Myocyte (in vitro differentiated cells): ENCODE data around the gene RNF115. TPM values are rescaled to one million over a fixed set of nuclear protein-coding genes. Genes with fewer than 3 reads are reported as not detected.
"Not testable (repeated sequence)": the region's sequence is repeated elsewhere in the genome, so short reads cannot be mapped to it uniquely, and the experiment has no call there.

Experiments used
- DNase-seq: peaks from one replicate; pipeline ENCODE4 v3.0.0-alpha.2; 2012; ENCODE audit warnings: low read depth
- total RNA-seq: library from RNA; depleted of rRNA; stranded (reverse); fragments of >200 nt; gene quantifications from 2 replicates; pipeline ENCODE4 v1.2.3, GENCODE V29; 2014

Gene RNF115
- total RNA-seq, 1 donor from 2014 or later: 30.4 TPM

DNA sequence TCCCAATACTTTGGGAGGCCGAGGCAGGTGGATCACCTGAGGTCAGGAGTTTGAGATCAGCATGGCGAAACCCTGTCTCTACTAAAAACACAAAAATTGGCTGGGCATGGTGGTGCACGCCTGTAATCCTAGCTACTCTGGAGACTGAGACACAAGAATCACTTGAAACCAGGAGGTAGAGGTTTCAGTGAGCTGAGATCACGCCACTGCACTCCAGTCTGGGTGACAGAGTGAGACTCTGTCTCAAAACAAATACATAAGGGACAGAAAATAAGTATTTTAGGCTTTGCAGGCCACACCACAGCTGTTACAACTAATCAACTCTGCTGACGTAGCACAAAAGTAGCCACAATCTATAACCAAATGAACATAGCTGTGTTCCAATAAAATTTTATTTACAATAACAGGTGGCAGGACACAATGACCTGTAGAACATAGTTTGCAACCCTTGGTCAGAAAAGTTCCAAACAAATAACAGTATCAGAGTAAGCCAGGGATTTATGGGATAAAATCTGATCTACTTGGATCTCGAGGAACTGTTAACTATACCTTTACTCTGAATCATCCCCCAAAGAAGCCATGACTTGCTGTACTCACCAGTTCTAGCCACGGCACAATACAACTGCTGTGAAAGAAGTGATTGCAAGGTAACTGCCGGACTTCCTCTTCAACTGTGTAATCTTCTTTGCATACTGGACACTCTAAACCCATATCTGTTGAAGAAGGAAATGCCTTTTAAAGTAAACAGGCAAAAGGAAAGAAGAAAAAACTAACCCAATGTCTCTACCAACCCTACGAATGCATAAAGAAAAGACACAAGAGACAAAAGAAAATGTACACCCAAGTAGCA lies 76.3 kb downstream of the RNF115 start:
- peak; percentile 7 for DNase-seq

DNA sequence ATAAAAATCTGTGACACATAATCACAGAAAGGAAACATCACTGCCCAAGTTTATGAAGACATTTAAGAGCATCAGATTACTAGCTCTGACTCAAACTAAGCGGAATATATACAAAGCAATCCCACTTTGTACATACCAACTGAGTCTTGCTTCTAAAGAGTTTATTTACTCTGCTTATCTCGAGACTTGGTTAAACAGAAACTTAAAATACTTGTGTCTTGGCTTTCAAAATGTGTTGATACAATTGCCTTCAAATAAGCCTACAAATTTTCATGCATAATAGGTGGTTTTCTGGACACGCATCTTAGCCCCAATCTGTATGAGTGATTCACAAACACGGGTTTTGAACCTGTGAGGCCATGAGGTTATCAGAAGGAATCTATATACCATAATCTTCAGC lies 83.6 kb downstream of the RNF115 start:
- no peak for DNase-seq

DNA sequence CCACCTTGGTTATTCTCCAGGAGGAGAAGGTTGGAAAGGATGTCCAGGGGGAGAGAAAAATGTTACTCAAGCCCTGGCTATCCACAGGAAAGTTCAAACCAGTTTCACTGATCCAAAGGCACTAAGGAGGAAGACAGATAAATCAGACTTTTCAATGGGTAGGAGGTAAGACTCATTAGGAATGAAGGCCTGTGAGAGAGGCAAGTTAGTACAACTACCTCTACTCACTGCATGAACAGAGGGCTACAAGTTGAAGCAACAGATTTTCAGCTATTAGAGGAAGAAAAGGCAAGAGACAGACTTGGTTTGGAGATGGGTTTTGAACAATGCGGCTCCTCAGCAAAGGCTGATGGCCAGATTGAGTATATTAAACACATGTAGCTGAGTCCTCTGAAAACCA lies 87.7 kb downstream of the RNF115 start:
- DNase-seq: no peak

DNA sequence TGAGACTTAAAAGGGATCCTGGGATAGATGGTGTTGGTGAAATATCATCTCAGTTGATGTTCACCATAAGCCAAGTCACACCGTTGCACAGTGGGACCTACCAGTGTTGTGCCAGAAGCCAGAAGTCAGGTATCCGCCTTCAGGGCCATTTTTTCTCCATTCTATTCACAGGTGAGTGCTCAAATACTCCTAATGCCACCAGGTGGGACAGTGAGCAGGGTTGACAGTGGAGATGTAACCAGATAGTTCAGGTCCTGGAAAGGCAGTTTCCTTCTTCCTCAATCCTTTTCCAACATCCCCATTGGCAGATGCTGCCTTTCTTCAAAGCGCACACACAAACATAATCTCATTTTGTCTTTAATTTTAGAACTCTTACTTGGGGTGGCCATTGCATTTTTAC lies 93.0 kb downstream of the RNF115 start:
- DNase-seq: no peak

DNA sequence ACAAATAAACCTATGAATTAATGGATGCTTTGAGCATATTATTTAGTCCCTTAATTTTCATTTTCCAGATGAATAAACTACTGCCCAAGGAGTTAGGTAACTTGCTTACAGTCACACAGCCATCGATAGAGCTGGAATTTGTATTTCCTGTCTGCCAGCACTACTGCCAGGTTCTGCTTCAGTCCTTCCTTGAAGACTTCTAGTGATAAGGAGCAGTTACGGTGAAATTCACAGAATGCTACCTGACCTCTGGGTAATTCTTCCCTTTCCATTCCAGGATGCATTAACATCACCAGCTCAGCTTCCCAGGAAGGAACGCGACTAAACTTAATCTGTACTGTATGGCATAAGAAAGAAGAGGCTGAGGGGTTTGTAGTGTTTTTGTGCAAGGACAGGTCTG lies 93.4 kb downstream of the RNF115 start:
- DNase-seq: no peak

DNA sequence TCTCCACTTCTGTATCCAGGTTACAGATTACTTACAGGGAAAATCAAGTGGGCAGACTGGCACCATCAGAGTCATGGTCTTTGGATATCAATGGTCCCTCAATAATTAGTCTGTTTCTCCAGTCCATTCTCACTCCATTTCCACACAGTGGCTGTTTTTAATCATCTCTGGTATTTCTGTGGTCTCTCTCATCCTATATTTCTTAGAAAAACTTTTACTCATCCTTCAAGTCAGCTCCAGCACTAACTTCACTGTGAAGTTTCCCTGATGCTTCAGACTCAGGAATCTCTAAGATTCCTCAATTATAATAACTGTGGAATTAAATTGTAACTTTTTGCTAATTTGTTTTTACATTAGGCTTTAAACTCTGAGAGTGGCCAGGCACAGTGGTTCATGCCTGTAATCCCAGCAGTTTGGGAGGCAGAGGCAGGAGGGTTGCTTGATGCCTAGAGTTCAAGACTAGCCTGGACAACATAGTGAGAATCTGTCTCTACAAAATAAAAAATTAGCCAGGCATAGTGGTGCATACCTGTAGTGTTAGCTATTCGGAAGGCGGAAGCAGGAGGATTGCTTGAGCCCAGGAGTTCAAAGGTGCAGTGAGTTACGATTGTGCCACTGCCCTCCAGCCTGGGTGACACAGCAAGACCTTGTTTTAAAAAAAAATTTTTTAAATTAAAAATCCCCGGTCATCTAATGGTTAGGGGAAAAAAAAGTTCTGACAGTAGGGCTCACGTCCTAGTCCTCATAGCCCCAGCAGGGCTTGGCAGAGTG lies 94.0 kb downstream of the RNF115 start:
- DNase-seq: no peak

DNA sequence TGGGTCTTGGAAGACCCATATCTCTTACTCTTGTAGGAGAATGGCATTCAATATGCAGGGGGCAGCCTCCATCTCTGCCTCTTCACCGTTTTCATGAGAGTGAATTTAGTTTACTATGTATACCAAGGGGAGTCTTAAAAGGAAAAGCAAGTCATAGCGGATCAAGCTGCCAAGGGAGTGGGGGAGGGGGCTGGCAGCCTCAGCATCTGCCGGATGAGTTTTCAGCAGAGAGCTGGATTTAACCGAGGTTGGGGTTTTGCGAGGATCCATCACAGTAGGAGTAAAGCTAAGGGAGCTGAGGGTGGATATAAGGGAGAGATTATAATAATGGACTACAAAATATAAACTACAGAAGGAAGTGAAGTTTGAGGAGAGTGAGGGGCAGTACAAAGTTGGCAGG lies 94.7 kb downstream of the RNF115 start:
- DNase-seq: no peak

DNA sequence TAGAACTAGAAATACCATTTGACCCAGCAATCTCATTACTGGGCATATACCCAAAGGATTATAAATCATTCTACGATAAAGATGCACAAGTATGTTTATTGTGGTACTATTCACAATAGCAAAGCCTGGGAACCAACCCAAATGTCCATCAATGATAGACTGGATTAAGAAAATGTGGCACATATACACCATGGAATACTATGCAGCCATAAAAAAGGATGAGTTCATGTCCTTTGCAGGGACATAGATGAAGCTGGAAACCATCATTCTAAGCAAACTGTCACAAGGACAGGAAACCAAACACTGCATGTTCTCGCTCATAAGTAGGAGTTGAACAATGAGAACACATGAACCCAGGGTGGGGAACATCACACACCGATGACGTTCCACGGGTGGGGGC lies 97.7 kb downstream of the RNF115 start:
- not testable (repeated sequence) for DNase-seq

DNA sequence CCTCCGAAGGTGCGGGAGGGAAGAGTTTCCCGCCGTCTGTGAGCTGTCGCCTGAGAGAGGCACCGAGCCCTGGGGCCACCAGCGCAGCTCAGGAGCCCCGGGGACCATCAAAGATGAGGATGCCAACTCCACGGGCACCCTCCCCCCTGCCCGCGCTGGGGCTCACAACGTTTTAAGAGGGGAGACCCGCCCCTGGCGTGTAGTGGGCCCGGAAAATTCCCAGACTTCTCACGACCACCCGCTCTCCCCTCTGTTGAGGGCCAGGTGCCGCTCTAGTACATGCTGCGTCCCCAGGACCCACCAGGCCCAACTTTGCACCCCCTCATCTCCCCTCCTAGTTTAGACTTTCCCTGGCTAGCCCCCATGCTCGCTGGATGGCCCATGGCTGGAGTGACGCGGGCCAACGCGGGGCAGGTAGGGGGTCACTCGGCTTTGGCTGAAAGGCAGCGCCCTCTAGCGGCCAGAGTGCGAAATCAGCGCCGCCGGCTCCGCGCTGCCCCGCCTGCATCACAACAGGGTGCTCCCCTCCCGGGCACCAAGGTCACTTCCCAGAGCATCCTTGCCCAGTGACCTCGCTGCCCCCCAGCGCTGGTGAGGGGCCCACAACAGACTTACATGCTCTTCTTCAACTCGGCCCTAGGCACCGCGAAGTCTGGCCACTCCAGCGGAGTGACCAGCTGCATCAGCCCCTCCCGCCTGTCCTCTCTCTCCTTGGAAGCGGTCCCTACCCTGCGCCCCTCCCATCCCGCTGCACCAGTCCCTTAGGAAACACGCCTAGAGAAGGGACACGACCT lies 102.8 kb downstream of the RNF115 start:
- peak; percentile 73 for DNase-seq

DNA sequence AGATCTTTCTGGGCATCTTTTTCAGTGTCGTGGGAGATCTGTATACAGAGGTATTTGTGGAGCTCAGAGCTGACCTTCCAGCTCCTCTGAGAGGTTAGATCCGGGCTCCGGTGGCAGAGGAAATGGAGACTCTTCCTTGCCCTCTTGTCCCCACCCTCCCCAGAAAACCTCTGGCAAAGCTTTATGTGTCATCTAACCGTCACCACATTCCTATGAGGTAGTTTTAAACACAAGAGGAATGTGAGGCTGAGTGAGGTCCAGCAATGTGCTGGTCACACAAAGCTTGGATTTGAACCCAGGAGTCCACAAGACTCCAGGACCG lies 103.4 kb downstream of the RNF115 start:
- peak; percentile 71 for DNase-seq

DNA sequence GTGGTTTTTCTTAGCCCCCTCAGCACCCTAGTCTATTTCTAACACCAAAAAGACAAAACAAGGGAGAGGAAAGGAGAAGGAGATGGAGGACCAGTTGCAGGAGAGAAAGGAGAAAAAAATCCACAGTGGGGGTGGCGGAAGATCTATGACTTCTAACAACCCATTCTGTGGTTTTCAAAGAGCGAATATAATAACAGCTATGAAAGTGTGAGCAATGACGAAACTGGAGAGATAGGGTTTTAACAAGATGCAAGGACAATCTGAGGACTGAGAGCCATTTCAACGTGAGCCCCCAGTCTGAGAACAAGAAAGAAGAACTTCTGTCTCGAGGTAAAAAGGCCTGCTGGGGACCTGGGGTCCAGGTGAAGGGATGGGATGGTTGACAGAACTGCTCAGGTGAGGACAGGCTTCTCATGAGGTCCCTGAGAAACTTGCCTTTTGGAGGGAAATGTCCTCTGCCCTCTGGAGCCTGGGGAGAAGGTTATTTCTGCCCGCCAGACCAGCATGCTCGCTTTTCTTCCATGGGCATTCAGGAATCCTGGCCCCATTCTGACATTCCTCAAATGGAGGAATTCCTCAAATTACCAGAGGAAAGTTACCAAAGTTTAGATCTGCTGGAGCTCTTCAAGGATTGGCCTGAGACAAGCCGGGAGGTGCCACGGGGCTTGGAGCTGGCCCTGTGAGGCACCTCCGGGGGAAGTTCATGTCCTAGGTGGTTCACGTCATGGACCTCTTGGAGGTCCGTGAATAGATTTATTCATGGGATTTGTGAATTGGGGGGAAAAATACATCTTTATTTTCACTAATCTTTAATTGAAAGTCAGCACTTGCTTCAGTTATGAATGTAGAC lies 104.4 kb downstream of the RNF115 start, which contains the start of gene CD160:
TSS of gene CD160 (plus strand) at position 270 of the 850 bp plus-strand sequence. CDS start 8,829 bp downstream, outside the sequence.
- DNase-seq: no peak

DNA sequence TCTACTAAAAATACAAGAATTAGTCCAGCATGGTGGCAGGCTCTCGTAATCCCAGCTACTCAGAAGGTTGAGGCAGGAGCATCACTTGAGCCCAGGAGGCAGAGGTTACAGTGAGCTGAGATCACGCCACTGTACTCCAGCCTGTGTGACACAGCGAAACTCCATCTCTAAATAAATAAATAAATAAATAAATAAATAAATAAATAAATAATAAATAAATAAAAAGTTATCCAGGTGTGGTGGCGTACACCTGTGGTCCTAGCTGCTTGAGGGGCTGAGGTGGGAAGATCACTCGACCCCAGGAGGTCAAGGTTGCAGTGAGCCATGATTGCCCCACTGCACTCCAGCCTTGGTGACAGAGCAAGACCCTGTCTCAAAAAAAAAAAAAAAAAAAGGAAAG lies 105.4 kb downstream of the RNF115 start:
- not testable (repeated sequence) for DNase-seq

DNA sequence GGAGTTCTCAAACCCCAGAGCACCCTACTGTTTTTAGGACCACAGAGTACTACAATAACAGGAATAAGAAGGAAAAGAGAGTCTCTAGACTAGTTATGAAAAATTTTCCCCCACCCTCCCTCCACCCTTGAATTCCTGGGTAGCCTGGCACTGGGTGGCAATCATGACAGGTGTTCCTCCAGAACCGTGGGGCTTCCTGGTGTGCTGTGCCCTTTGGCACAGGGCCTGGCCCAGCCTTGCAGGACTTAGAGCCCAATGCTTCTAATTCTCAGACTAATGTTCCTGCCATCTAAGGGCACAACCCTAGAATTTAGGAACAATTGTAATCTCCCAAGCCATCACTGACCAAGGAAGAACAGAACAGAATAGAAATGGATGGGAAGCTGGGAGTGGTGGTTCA lies 106.1 kb downstream of the RNF115 start:
- peak; percentile 53 for DNase-seq

DNA sequence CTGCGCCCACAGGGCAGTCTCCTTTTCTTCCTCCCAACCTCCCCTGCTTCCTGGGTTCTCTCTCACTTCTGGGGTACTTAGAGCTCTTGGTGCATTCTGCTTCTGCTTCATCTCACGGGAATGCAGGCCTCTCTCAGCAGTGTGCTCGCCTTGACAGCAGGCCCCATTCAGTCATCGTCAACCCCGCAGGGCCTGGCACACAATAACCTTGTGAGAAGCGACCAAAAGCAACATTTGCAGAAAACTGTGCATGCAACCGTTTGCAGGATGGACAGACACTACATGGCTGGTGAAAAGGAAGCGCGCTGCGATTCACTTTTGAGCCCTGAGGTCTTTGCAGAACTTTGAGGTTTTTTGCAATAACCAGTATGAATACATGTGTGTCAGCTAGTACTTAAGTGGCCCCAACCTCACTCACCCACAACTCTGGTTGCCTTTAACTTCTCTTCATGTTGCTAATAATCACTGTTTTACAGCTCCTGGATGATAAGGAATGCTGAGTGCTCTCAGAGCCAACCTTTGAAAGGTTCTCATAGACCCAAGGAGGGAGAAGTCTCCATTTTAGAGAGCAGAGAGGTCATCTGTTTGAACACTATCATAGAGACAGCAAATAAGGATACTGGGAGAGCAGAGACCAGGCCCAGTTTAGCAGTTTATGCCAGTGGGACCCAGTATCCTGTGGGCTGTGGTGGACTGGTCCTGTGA lies 107.1 kb downstream of the RNF115 start:
- DNase-seq: no peak

DNA sequence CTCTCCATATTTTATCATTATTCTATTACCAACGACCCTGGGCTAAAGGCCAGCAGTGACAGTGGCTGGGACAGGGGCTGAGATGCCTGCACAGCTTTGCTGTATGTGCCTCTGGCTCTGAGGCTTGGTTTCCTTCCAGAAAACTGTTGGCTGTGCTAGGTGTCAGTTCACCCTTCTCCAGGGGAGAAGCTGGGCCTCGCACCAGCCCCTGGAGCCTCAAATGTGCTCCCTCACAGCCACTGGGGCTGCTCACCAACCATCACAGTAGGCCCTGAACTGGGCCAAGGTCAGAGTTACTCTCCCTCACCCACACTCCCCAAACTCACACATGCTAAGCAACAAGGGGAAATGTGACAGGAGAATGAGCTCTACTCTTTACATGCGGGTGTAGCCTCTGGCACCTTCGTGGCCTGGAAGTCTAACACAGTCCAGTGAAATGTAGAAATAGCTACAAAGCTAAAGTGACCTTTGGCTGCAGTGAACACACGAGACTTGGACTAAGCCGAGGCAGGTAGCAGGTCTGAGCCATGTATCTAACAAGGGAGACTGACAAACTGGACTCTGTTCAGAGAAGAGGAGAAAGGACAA lies 109.3 kb downstream of the RNF115 start:
- DNase-seq: no peak

DNA sequence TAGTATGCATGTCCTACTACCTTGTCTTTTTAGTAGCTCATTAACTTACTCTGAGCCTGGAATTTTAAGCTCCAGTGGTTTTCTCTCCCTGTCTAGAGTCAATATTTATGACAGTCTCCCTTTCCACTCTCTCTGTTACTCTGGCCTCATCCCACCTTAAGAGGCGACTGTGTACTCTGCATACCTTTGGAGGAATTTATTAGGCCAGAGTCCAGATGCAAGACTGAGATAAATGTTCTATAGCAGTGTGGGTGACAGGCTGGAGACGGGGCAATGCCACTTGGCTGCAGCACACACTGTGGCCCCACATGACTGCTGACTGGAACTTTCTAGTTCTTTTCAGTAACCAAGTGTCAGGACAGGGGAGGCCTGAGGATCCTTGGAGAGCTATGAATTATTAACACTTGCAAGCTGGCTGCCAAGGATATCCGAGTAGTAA lies 112.7 kb downstream of the RNF115 start:
- no peak for DNase-seq

DNA sequence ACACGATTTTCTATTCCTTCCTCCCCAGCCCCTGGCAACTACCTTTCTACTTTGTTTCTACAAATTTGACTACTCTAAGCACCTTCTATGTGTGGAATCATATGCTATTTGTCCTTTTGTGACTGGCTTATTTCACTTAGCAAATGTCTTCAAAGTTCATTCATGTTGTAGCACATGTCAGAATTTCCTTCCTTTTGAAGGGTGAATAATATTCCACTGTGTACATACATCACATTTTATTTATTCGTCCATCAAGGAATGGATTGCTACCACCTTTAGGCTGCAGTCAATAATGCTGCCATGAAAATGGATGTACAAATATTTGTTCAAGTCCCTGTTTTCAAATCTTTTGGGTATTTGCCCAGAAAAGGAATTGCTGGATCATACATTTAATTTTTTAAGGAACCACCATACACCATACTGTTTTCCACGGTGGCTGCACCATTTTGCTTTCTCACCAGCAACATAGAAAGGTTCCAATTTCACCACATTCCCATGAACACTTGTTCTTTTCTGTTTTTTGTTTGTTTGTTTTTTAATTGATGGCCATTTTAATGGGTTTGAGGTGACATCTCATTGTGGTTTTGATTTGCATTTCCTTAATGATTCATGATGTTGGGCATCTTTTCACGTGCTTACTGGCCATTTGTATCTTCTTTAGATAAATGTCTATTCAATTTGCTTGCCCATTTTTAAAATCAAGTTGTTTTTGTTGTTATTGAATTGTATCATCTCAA lies 113.4 kb downstream of the RNF115 start:
- no peak for DNase-seq

DNA sequence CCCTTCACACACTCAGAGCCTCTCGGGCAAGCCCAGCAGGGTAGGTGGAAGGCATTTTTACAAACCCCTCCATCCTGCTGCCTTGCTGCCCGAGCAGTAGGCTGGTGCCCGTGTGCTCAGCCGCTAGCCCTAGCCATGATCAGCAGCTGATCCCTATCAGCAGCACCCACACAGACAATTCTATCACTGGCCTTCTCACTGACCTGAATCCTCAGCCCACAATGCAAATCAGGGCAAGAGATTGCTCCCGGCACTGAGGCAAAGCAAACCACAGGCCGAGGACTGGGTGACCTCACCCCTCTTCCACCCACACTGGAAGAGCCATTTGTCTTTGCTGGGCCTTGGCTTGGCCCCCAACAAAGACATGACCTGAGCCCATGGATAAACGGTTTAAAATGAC lies 115.8 kb downstream of the RNF115 start:
- peak; percentile 80 for DNase-seq
